ENCODE results near the gene KHNYN.
A peak's percentile ranks its signal among the peaks of the same experiment; 100 is the strongest.
"Not testable (repeated sequence)": the region's sequence is repeated elsewhere in the genome, so short reads cannot be mapped to it uniquely, and the experiment has no call there.

KHNYN gene

DNA sequence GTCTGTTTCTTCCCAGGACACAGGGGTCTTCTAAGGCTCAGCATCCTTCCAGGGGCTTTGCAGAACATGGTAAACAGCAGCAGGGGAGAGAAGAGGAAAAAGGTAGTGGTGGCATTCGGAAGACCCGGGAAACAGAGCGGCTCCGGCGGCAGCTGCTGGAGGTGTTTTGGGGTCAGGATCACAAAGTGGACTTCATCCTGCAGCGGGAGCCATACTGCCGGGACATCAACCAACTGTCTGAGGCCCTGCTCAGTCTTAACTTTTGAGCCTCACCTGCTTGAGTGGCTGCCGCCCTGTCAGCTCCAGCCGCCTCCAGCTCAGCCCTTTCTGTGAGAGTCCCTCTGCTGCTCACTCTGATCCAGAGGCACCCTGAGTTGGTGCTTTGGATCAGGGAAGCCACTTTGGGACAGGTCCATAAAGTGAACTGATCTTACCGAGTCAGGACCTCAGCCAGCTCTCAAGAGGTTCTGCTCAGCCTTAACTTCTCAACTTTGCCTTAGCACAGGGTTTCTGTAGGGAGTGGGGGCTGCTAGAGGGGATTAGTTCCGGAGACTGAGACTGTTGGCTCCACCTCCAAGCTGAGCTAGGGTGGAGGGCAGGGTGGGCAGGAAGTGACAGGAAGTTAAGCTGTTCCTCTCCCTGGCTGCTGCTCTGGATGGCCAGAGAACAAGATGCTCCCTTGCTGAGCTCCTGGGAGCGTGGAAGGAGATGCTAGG lies 7.4 kb downstream of the KHNYN start:
- no peak for DNase-seq

DNA sequence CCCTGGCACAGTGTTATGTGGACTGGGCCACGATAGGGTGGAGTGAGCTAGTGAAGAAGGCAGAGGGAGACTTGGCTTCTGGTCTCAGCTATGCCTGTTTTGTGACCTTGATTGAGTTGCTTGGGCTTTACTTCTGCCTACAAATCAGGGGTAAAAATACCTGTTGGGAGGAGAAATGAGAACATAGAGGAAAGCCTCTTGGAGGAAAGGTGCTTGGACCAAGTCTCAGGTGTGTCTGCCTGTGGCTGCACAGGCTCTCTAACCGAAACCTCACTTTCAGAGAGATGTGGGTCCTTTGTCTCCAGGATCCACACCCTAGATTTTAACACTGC lies 7.9 kb downstream of the KHNYN start:
- no peak for DNase-seq

DNA sequence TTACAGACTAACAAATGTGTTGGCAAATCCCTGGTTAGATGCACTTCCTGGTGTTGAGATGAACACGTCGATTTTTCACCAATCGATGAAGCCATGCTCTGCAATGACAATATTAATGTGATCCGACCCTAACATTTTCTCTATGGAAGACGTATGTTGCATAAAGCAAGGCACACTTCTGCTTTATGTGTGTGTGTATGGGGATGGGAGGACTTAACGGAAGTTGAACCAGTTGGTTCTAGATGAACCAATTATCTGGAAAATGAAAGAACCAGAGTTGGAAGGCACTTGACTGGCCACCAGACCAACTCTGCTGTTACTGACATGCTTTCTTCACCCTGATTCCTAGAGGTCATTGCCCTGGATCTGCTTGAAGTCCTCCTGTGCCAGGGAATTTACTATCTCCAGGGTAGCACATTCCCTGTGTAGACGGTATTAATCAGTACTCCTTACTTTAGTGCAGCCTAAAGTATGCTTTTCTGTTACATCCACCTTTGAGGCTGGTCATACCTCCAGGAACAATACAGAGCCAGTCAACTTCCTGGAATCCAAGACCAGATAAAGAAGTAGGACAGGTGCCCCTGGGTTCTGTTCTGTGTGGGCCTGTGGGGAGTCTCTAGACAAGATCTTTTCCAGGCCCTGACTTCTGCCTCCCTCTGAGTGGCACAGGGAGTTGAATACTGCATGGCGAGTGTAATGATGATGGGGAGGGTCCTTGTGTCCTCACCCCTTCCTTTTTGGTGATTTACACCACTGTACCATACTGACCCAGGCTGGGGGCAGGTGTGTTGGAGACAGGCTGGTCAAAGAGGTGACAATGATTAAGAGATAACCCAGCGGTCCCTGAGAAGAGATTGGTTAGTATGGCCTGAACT lies 8.7 kb downstream of the KHNYN start:
- DNase-seq, result no peak

GRCh38 chr14:24439257-24439656 lies 9.5 kb downstream of the KHNYN start:
- no peak for DNase-seq

DNA sequence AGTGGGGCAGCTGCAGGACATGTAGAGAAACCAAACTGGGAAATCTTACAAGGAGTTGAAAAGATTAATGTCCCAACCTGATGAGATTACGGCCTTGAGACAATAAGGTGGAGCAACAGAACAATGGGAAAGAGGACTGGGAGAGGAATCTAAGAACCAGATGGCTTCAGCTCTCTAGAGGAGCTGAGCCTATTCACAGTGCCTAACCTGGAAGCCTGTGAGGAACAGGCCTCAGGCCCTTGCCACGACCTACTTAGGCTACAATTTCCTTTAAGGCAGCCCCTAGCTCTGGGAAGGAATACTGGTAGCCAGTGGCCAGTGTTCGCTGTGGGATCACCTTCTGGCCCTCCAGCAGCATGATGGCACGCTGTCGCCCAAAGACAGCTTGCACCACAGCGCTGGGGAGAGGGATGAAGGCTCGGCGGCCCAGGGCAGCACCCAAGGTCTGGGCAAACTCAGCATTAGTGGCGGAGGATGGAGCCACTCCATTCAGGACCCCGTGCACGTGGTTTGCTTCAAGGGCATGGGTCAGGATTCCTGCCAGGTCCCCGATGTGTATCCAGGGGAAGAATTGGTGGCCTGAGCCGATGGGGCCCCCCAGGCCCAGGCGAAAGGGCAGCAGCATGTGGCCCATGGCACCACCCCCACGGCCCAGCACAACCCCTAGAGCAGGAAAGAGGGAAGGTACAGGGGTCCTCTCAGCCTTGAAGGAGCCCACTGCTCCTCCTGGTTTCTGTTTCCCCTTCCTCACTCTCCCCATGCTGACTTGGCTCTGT lies 10.3 kb downstream of the KHNYN start:
- no peak for DNase-seq

GRCh38 chr14:24440606-24441399 lies 11.0 kb downstream of the KHNYN start:
- DNase-seq, result no peak

DNA sequence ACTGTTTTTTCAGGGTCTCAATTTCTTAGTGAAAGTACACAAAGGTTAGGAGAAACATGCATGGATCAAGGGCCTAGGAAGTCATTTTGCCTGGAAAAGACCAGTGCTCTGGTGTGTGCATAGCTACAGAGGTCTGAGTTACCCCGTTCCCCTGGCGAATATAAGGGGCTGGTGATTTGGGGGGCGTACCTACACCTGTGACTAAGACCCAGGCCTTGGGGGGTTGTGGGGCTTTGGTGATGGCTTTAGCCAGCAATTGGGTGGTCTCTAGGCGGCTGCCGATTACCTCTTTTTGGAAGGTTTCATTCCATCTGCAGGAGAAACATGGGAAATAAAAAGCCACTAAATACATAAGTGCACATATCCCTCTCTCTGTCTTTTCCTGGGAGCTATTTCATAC lies 11.7 kb downstream of the KHNYN start:
- DNase-seq, result no peak

- DNase-seq, result no peak
These were observed 12.1 kb downstream of the KHNYN start for GRCh38 chr14:24441904-24442239.

DNA sequence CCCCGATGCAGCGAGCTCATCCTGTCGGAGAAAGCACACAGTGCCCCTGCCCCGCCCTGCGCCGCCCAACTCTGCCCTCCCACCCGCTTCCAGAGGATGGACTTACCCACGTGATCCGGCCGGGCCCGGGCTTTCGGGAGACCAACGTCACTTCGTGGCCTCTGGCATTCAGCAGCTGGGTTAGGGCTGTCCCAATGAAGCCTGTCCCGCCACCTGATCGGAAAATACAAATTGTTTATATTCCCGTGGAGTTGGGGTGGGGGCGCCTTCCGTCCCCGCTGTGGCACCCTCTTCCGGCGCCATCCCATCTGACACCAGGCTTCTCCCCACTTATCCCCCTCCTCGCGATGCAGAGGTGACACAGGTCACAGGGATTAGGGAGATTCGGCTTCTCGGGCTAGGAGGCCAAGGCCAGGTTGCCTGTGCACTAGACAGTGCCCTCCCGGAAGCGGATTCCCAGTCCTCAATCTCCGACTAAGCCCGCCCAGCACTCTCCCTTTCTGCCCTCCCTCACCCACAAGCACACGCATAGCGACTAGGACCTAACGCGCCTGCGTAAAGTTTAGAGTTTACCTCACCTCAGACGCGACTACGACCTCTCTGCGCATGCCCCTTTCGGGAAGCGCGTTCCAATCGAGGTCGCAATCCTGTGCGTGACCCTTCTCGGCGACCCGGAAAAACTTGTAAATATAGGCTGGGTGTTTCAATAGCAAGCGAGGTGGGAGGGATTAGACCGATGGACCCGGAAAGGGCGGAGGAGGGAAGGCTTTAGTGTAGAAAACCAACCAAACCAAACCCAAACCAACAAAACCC lies 12.7 kb downstream of the KHNYN start, which contains the start of gene SDR39U1:
Gene SDR39U1, minus strand, starts transcription at position 537 of the 813 bp plus-strand sequence. Its CDS starts 7 bp downstream, at position 530.
- peak; percentile 67 to 98 (median 96) for DNase-seq

DNA sequence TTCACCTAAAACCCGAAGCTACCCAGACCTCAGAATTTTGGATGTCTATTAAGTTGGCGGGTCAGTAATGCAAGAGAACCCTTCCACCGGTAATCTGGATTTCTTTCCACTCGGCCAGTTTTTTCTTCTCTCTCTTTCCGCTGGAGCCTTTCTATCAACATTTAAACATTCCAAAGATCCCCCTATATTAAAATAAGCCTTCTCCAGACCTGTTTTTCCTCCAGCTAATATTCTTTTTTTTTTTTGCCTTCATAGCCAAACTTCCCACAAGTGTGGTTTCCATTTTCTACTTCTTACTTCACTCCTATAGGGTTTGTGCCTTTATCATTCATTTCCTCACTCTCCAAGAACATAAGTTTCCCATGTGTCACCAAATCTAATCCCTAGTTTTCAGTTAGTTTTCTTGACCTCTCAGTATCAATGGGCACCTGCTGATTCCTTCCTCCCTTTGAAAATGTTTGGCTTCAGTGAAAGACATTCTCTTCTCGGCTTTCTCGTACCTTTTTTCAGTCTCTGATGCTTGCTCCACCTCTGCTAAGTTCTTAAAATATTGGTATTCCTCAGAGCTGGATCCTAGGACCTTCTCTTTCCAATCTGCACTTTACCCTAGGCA lies 13.4 kb downstream of the KHNYN start:
- DNase-seq, result no peak

DNA sequence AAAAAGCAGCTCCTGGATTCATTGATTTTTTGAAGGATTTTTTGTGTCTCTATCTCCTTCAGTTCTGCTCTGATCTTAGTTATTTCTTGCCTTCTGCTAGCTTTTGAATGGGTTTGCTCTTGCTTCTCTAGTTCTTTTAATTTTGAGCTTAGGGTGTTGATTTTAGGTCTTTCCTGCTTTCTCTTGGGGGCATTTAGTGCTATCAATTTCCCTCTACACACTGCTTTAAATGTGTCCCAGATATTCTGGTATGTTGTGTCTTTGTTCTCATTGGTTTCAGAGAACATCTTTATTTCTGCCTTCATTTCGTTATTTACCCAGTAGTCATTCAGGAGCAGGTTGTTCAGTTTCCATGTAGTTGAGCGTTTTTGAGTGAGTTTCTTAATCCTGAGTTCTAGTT lies 21.1 kb downstream of the KHNYN start:
- not testable (repeated sequence) for DNase-seq

GRCh38 chr14:24456980-24457379 lies 27.2 kb downstream of the KHNYN start:
- DNase-seq, result no peak

DNA sequence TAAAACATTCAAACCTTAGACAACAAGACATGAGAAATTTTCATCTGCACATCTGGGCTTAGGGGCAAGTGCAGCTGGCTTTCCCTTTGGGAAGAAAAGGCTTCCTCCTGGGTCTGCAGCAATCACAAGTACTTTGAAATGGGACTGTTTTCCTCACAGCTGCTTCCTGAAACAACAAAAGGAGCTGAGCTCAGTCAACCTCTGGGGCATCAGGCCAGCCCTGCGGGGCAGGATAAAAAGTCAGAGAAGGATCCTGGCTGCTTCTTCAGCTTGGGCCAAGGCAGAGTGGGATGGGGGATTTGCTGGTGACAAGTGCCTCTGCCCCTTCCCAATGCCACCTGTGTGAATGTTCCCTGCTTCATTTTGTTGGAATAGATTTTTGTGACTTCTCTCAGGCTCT lies 29.0 kb downstream of the KHNYN start:
- DNase-seq, result no peak

DNA sequence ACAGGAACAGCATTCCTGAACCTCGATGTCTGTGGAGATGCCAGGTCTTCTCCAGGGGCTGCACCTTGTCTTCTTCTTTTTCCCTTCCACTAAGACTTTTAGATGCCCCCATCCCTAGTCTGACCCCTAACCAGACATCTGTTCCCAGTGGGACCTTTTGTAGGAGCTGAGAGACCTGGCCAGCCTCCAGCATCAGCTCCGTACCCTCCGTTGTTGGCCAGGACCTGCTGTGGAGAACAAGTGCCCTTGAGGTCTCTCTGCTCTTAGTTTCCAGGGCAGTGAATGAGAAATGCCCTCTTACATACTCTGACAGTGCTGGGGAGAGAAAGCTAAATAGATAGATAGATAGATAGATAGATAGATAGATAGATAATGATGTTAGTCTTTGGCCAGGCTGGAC lies 29.6 kb downstream of the KHNYN start:
- no peak for DNase-seq

DNA sequence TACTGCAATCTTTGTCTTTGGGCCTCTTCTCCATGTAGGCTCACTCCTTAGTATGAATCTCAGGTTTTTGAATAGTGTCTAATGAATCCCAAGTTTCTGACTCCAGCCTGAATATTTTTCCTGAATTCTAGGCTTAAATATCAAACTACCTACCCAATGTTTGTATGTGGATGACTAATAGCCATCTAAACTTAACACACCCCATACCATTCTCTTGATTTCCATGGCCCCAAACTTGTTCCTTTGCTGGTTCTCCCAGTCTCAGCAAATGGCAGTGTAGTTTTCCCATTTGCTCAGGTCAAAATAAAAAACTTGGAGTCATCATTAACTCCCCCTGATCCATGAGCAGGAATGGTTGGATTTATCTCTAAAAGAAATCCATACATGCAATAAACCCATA lies 31.6 kb downstream of the KHNYN start:
- DNase-seq, result no peak

- no peak for DNase-seq
These were observed 33.5 kb downstream of the KHNYN start for GRCh38 chr14:24463017-24463883.

GRCh38 chr14:24463884-24464785 lies 34.4 kb downstream of the KHNYN start:
- no peak for DNase-seq

DNA sequence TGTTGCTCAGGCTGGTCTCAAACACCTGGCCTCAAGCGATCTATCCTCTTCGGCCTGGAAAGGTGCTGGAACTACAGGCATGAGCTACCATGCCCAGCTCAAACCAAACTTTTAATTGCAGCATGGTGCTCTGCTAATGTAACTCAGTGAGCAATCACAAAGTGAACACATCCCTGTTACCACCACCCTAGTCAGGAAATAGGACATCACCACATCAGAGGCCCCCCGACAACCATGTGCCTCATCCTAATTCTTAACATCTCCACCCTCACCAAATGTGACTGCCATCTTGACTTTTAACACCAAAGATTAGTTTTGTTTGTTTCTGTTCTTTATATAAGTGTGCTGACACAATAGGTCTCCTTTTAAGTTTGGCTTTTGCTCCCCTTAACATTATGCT lies 35.6 kb downstream of the KHNYN start:
- DNase-seq, result no peak

All from nucleus accumbens (tissue), 56 donors.